Measurements from ENCODE around the gene PNCK. TPM values are rescaled to one million over a fixed set of nuclear protein-coding genes. Genes with fewer than 3 reads are reported as not detected.

The PNCK gene
- total RNA-seq, 2 donors from 2014 or later, result not detected

DNA sequence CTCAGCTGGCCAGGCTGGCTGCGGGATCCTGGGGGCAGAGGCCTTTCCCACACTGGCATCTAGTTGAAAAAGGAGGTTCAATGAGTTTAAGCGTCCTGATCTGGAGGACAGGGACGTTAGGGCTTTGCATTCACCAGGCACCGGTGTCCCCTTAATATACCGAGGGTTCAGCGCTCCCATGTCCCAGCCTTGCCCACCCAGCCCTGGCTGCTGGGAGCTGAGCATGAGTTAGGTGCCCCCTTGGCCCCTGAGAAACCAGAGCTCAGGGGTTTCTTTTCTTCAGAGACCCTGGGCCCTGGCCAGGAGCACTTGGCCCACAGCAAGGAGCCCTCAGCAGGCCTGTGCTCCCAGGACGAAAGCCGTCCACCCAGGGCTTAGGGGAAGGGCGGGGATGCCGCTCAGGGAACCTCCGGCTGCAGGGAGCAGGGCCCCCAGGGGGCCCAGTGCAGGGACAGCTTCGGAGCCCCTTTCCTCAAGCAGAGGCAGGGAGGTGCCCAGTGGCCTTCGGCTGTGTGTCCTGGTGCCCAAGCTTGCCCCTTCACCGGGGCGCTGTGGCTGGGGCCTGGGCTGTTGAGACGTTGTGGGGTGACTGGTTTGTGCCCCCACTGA lies 47.5 kb downstream of the PNCK start:
- Histone ChIP-seq H3K27me3 (no peaks in the 10 kb centered on the region), H3K36me3 (replicated peaks in 1 of 2; ENCODE audit: insufficient read depth in 1 of 2, low read depth in 2 of 2) (no peaks in the 10 kb centered on the region), H3K4me3 (no peak overlapping the region), H3K27ac (no peak overlapping the region), H3K4me1 (no peaks in the 10 kb centered on the region), H3K9me3 (no peaks in the 10 kb centered on the region)
- ATAC-seq (no peak), DNase-seq (peak in 1 of 4 donors; percentile 2)
- 92% methylated on average over 9 of the region's 16 CpGs; no CpG with 5 or more reads in 1 of the 2 donors for WGBS, 2 donors
- no peak for TF ChIP-seq POLR2A (IDR thresholded peaks at IDR 0.05)
- TF ChIP-seq, protein P1, sequence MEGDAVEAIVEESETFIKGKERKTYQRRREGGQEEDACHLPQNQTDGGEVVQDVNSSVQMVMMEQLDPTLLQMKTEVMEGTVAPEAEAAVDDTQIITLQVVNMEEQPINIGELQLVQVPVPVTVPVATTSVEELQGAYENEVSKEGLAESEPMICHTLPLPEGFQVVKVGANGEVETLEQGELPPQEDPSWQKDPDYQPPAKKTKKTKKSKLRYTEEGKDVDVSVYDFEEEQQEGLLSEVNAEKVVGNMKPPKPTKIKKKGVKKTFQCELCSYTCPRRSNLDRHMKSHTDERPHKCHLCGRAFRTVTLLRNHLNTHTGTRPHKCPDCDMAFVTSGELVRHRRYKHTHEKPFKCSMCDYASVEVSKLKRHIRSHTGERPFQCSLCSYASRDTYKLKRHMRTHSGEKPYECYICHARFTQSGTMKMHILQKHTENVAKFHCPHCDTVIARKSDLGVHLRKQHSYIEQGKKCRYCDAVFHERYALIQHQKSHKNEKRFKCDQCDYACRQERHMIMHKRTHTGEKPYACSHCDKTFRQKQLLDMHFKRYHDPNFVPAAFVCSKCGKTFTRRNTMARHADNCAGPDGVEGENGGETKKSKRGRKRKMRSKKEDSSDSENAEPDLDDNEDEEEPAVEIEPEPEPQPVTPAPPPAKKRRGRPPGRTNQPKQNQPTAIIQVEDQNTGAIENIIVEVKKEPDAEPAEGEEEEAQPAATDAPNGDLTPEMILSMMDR (IDR thresholded peaks at IDR 0.05), result no peak
- intact Hi-C loops (cut with DNase I), result no loop called here

DNA sequence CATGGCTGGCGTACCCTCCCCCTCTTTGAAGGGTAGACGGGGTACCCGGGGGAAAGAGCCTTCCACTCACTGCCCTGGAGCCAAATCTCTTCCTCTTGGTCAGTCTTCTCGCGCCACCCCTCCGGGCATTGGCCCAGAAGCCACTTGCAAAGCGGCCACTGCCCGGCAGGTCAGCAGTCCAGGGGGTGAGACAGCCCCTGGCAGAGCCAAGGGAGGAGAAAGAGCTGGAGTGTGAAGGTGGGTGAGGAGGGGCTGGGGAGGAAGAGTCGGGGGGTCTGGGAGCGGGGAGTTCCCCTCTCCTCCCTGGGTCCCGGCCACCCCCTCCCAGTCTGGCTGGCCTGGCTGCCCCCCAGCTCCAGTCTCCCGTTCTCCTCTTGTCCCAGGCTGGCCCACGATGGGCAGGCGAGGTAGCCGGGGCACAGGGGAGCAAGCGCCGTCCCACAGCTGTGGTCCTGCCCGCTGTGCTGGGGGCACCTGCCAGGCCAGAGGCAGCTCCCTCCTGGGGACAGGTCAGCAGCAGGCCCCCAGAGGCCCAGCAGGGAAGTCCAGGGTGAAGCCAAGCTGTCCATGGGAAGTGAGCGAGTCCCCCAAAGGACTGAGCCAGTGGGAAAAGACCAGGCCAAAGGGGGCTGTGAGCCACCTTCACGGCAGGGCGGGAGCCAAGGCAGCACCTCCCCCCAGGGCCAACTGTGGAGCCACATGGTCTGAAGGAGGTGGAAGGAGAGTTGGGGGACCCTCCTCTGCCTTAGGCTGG lies 48.2 kb downstream of the PNCK start:
- ATAC-seq, result no peak
- no peaks in the 10 kb centered on the region for H3K9me3 ChIP-seq
- no peak overlapping the region for H3K4me3 ChIP-seq
- 87% methylated on average over 16 of the region's 21 CpGs; no CpG with 5 or more reads in 1 of the 2 donors for WGBS, 2 donors
- H3K27me3 ChIP-seq, result no peaks in the 10 kb centered on the region
- no peaks in the 10 kb centered on the region for H3K4me1 ChIP-seq
- no peak overlapping the region for H3K27ac ChIP-seq
- DNase-seq, result peak in 1 of 4 donors; percentile 2
- no peak for TF ChIP-seq POLR2A (IDR thresholded peaks at IDR 0.05)
- TF ChIP-seq, protein P1 (IDR thresholded peaks at IDR 0.05), result no peak
- intact Hi-C loops (cut with DNase I), result no loop called here
- H3K36me3 ChIP-seq (replicated peaks in 1 of 2; ENCODE audit: insufficient read depth in 1 of 2, low read depth in 2 of 2), result no peaks in the 10 kb centered on the region

DNA sequence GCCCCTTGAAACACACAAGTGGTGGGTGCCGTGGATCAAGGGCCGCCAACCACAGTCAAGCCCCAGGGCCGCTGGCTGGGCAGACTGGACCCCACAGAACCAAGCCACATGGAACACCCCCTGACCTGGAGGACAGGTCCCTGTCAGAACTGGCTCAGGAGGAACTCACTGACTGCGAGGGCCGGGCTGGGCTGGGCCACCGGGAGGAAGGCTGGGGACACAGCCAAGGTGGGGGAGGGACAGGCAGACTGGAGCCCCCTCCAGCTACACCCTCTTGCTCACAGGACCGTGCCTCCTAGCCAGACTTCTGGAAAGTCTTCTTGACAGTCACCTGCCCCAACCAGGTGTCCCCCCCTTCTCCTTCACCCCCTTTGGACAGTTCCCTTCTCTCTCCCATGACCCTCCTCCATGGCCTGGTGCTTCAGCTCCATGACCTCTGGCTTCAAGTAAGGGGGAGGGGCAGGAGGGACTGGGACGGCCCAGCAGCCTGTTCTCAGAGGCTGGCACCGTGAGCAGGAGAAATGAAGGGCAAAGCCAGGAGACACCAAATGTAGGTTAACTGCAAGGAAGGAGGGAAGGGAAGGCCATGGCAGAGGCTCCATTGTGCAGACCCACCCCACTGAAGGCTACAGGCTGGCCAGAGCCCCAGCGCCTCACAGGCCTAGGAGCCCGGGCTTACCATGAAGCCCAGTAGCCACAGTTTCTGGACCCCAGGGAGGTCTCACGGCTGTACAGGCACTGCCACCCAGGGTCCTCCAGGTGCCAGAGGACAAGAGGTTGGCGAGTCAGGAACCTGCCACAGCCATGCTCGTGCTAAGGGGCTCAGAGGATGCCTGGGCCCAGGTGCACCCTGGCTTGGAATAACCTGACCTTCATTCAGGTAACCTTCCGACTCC lies 49.2 kb downstream of the PNCK start:
- Histone ChIP-seq H3K4me1 (no peaks in the 10 kb centered on the region), H3K27ac (no peak overlapping the region), H3K9me3 (no peaks in the 10 kb centered on the region), H3K36me3 (replicated peaks in 1 of 2; ENCODE audit: insufficient read depth in 1 of 2, low read depth in 2 of 2) (no peaks in the 10 kb centered on the region), H3K4me3 (no peak overlapping the region), H3K27me3 (no peaks in the 10 kb centered on the region)
- intact Hi-C loops (cut with DNase I), result no loop called here
- DNase-seq, result peak in 1 of 4 donors; percentile 2
- WGBS, 2 donors, result 83 to 86% methylated on average over 1 to 5 of the region's 15 CpGs
- no peak for TF ChIP-seq POLR2A (IDR thresholded peaks at IDR 0.05)
- TF ChIP-seq, protein P1 (IDR thresholded peaks at IDR 0.05), result no peak
- ATAC-seq, result no peak

DNA sequence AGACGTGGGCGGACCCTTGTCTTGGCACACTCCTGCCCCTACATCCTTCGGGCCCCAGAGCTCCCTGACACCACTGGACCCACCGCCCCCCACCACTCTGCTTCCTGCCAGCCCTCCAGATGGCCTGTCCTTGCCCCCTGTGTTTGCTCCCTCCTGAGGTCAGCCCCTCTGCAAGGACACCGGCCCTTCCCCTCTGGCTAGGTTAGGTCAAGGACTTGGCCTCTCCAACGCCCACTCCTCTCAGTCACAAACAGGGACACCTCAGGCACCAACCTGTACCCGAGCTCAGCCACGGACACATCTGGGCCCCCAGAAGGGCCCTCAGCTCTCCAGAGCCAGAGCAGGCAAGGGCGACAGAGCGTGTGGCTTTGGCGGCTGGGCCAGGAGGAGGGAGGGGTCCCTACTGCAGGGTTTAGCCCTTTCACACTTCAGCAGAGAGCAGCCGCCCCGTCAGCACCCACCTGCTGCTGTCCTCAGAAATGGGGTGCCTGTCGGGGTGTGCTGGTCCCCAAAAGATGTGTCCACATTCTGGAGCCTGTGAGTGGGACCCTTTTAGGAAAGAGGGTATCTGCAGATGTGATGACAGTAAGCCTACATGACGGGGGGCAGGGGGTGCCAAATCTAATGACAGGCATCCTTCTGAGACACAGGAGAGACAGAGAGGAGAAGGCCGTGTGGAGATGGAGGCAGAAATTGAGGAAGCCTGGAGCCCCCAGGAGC lies 50.1 kb downstream of the PNCK start:
- TF ChIP-seq, protein P1 (IDR thresholded peaks at IDR 0.05), result no peak
- TF ChIP-seq POLR2A (IDR thresholded peaks at IDR 0.05), result no peak
- Histone ChIP-seq H3K4me3 (no peak overlapping the region), H3K4me1 (no peaks in the 10 kb centered on the region), H3K36me3 (replicated peaks in 1 of 2; ENCODE audit: insufficient read depth in 1 of 2, low read depth in 2 of 2) (no peaks in the 10 kb centered on the region), H3K27me3 (no peaks in the 10 kb centered on the region), H3K27ac (no peak overlapping the region), H3K9me3 (no peaks in the 10 kb centered on the region)
- WGBS, 2 donors, result 50 to 55% methylated on average over 6 to 14 of the region's 16 CpGs
- intact Hi-C loops (cut with DNase I), result no loop called here
- ATAC-seq (no peak), DNase-seq (peak in 1 of 4 donors; percentile 1)

Measured in body of pancreas (tissue), 4 donors.